MCF 10A (cell line): ENCODE results near the gene CSRNP3. TPM values are rescaled to one million over a fixed set of nuclear protein-coding genes. Genes with fewer than 3 reads are reported as not detected.

Experiments
- BruUV-seq: library from RNA; stranded (reverse); fragments of 400-500 nt; replicated peaks from 2 replicates; lab custom pipeline; 2021; lab: Mats Ljungman, UMichigan
- CTCF ChIA-PET: fragments of 300-600 bp; sonication (Branson Sonifier 250); formaldehyde crosslinking; extraction: SDS; loops from one replicate; lab custom pipeline; 2021; ENCODE audit warnings: antibody characterized with exemption, inconsistent platforms; lab: Yijun Ruan, JAX
- POLR2A ChIA-PET: fragments of 300-600, 350-650 bp; sonication (Branson Sonifier 250); formaldehyde crosslinking; extraction: SDS; loops from one replicate; lab custom pipeline; 2020; ENCODE audit warnings: antibody characterized with exemption, inconsistent platforms; lab: Yijun Ruan, JAX
- DNase-seq: peaks from one replicate; pipeline ENCODE4 v3.0.0-alpha.2; 2018; ENCODE audit not compliant: unreplicated experiment
- H3K27ac Mint-ChIP-seq: one replicate; pipeline ENCODE4 v1.8.0; 2022; ENCODE audit warnings: mild to moderate bottlenecking, low read depth, mixed read lengths; ENCODE audit not compliant: unreplicated experiment
- H3K27me3 Mint-ChIP-seq: one replicate; pipeline ENCODE4 v1.8.0; 2022; ENCODE audit warnings: mixed read lengths; ENCODE audit not compliant: insufficient read depth, unreplicated experiment
- H3K36me3 Mint-ChIP-seq: one replicate; pipeline ENCODE4 v1.8.0; 2022; ENCODE audit warnings: mild to moderate bottlenecking, moderate library complexity, mixed read lengths; ENCODE audit not compliant: insufficient read depth, unreplicated experiment
- H3K4me1 Mint-ChIP-seq: one replicate; pipeline ENCODE4 v1.8.0; 2022; ENCODE audit warnings: mixed read lengths; ENCODE audit not compliant: insufficient read depth, unreplicated experiment
- H3K4me3 Mint-ChIP-seq: one replicate; pipeline ENCODE4 v1.8.0; 2022; ENCODE audit warnings: mild to moderate bottlenecking, moderate library complexity, mixed read lengths; ENCODE audit not compliant: unreplicated experiment
- H3K9me3 Mint-ChIP-seq: one replicate; pipeline ENCODE4 v1.8.0; 2022; ENCODE audit warnings: mixed read lengths; ENCODE audit not compliant: unreplicated experiment
- intact Hi-C: fragments of 100-400 bp; cut with micrococcal nuclease; formaldehyde crosslinking; loops from 2 replicates; pipeline ENCODE4 v1.14.1; 2022
- total RNA-seq: library from RNA; stranded (reverse); gene quantifications from 2 replicates; pipeline ENCODE4 v1.2.3, GENCODE V29; 2022
- TF ChIP-seq, protein P1 (sequence below): fragments of 200-600 bp; IDR thresholded peaks from one replicate; pipeline ENCODE4 v1.8.0; 2022; ENCODE audit warnings: antibody characterized with exemption, mild to moderate bottlenecking; ENCODE audit not compliant: unreplicated experiment

The CSRNP3 gene
- total RNA-seq, 1 experiment from 2014 or later, result 0.33 TPM

DNA sequence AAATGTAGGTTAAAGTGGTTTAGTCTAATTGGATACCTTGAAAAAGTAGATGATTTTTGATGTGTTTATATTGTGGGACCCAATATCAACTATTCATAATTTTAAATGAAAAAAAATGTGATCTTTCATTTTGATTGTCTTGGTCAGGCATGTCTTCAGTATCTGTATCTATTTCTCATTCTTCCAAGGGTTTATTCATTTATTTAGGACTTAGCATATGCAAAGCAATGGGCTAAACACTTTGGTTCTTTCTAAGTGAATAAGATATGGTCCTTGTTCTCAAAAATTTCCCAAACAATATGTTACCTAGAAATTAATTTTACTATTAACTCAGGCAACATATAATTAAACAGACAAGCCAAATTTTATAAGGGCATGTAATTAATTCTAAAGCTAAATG lies 49.1 kb downstream of the CSRNP3 start:
- TF ChIP-seq, protein P1, sequence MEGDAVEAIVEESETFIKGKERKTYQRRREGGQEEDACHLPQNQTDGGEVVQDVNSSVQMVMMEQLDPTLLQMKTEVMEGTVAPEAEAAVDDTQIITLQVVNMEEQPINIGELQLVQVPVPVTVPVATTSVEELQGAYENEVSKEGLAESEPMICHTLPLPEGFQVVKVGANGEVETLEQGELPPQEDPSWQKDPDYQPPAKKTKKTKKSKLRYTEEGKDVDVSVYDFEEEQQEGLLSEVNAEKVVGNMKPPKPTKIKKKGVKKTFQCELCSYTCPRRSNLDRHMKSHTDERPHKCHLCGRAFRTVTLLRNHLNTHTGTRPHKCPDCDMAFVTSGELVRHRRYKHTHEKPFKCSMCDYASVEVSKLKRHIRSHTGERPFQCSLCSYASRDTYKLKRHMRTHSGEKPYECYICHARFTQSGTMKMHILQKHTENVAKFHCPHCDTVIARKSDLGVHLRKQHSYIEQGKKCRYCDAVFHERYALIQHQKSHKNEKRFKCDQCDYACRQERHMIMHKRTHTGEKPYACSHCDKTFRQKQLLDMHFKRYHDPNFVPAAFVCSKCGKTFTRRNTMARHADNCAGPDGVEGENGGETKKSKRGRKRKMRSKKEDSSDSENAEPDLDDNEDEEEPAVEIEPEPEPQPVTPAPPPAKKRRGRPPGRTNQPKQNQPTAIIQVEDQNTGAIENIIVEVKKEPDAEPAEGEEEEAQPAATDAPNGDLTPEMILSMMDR, result no peak
- Mint-ChIP-seq H3K27me3 (peaks cover 9% of the 10 kb centered on the region), H3K4me1 (no peaks in the 10 kb centered on the region), H3K27ac (no peak overlapping the region), H3K36me3 (no peaks in the 10 kb centered on the region), H3K4me3 (no peak overlapping the region), H3K9me3 (no peaks in the 10 kb centered on the region)
- DNase-seq, result no peak
- intact Hi-C loops, result no loop called here
- ChIA-PET POLR2A (no interaction called here), CTCF (no interaction called here)
- BruUV-seq, result no TSS peak

DNA sequence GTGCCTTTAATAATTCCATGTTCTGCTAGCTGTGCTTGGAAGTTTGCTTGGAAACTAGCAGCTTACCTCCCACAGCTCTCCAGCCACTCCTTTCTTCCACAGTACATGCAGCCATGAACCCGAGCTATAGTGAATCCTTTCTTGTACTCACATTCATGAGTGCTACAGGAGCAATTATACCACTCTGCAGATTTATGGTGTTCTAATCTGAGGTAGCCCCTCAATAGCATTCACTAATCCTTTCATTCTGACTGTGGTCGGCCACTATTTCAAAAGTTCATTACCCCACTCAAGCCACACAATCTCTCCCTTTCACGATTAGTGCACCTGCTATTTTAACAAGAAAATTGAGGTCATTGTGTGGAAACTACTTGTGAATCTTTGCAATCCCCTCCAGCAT lies 53.2 kb downstream of the CSRNP3 start:
- no TSS peak for BruUV-seq
- ChIA-PET POLR2A (no interaction called here), CTCF (interaction anchor here (0.7 kb wide), 1 partner anchor 8 kb away, joined by 3 read pairs; no protein-coding TSS in a partner anchor)
- no peaks in the 10 kb centered on the region for H3K36me3 Mint-ChIP-seq
- H3K27ac Mint-ChIP-seq, result no peak overlapping the region
- H3K27me3 Mint-ChIP-seq, result peaks cover 6% of the 10 kb centered on the region
- DNase-seq, result no peak
- H3K9me3 Mint-ChIP-seq, result peaks cover 4% of the 10 kb centered on the region
- H3K4me3 Mint-ChIP-seq, result no peak overlapping the region
- TF ChIP-seq, protein P1, result no peak
- intact Hi-C loops, result no loop called here
- no peaks in the 10 kb centered on the region for H3K4me1 Mint-ChIP-seq

DNA sequence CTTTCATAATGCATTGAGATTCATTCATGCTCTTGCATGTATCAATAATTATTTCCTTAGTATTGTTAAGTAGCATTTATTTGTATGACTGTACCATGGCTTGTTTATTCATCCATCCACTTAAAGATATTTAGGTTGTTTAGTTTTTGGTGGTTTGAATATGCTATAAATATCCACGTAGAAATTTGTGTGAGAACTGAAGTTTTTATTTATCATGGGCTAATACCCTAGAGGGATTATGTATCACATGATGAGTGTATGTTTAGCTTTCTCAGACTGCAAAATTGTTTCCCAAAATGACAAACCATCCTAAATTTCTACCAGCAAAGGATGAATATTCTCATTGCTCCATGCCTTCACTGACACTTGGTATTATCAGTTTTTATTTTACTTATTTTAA lies 55.2 kb downstream of the CSRNP3 start:
- TF ChIP-seq, protein P1, result no peak
- H3K4me1 Mint-ChIP-seq, result no peaks in the 10 kb centered on the region
- DNase-seq, result no peak
- H3K36me3 Mint-ChIP-seq, result no peaks in the 10 kb centered on the region
- no TSS peak for BruUV-seq
- H3K27me3 Mint-ChIP-seq, result peaks cover 12% of the 10 kb centered on the region
- H3K4me3 Mint-ChIP-seq, result no peak overlapping the region
- peaks cover 7% of the 10 kb centered on the region for H3K9me3 Mint-ChIP-seq
- ChIA-PET CTCF (no interaction called here), POLR2A (no interaction called here)
- intact Hi-C loops, result no loop called here
- no peak overlapping the region for H3K27ac Mint-ChIP-seq

DNA sequence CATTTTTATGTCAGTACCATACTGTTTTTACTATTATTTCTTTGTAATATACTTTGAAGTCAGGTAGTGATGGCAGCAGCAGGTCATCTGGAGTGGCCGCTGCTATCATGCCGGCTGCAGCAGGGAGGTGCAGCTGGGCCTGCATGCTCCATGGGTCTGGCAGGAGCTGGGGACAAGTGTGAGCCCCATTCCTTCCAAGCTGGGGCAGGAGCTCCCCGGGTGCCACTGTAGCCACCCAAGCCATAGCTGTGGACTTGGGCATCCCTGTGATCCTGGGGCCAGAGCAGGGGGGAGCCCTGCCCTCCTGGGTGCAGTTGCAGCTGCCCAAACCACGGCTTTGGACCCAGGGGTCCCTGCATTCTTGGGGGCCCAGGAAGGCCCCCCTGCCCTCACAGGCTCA lies 59.2 kb downstream of the CSRNP3 start:
- Mint-ChIP-seq H3K36me3 (no peaks in the 10 kb centered on the region), H3K27ac (no peak overlapping the region), H3K9me3 (peaks cover 7% of the 10 kb centered on the region), H3K4me3 (no peak overlapping the region), H3K4me1 (no peaks in the 10 kb centered on the region), H3K27me3 (peaks cover 26% of the 10 kb centered on the region)
- no peak for DNase-seq
- no TSS peak for BruUV-seq
- TF ChIP-seq, protein P1, result no peak
- CTCF ChIA-PET, result no interaction called here
- POLR2A ChIA-PET, result no interaction called here
- intact Hi-C loops, result no loop called here
